GM19023 (cell line): Measurements from ENCODE around the gene HOXA5.

Source experiments
- ATAC-seq: cut with Tn5 transposase; IDR thresholded peaks from one replicate; pipeline ENCODE4 v1.9.1; 2021; ENCODE audit warnings: mild to moderate bottlenecking, moderate library complexity; ENCODE audit not compliant: unreplicated experiment

Gene HOXA5

GRCh38 chr7:27149842-27150567 lies 6.5 kb upstream of the HOXA5 start:
- ATAC-seq: no peak

- ATAC-seq: no peak
Measured at GRCh38 chr7:27148756-27149641, 5.5 kb upstream of the HOXA5 start.

- no peak for ATAC-seq
Measured at GRCh38 chr7:27148031-27148755, 4.7 kb upstream of the HOXA5 start.

- ATAC-seq: no peak
Measured at GRCh38 chr7:27147199-27148030, 3.9 kb upstream of the HOXA5 start, which contains the start of gene HOXA6. Gene HOXA6, minus strand, starts transcription at chr7:27147774. Its CDS starts 25 bp downstream, at chr7:27147749.

- ATAC-seq: no peak
Measured at GRCh38 chr7:27146491-27147198, 3.2 kb upstream of the HOXA5 start.

GRCh38 chr7:27145914-27146412 lies 2.5 kb upstream of the HOXA5 start:
- no peak for ATAC-seq

- no peak for ATAC-seq
Measured at GRCh38 chr7:27145165-27145913, 1.9 kb upstream of the HOXA5 start.

- ATAC-seq: no peak
Measured at GRCh38 chr7:27144781-27145164, 1.3 kb upstream of the HOXA5 start.

GRCh38 chr7:27143950-27144780 lies 684 bp upstream of the HOXA5 start:
- no peak for ATAC-seq

GRCh38 chr7:27142580-27143022 lies 880 bp downstream of the HOXA5 start:
- no peak for ATAC-seq

- no peak for ATAC-seq
Measured at GRCh38 chr7:27141923-27142579, 1.4 kb downstream of the HOXA5 start.

GRCh38 chr7:27141137-27141922 lies 2.2 kb downstream of the HOXA5 start:
- ATAC-seq: no peak

GRCh38 chr7:27140126-27140857 lies 3.2 kb downstream of the HOXA5 start:
- no peak for ATAC-seq

- ATAC-seq: no peak
Measured at GRCh38 chr7:27139334-27140125, 4.0 kb downstream of the HOXA5 start.

GRCh38 chr7:27138985-27139333 lies 4.5 kb downstream of the HOXA5 start:
- ATAC-seq: no peak
